ENCODE results near the gene SCIMP. TPM values are rescaled to one million over a fixed set of nuclear protein-coding genes. Genes with fewer than 3 reads are reported as not detected.
"Not testable (repeated sequence)": the region's sequence is repeated elsewhere in the genome, so short reads cannot be mapped to it uniquely, and the experiment has no call there.

Gene SCIMP
- total RNA-seq, 4 donors from 2014 or later, result 4.1 to 10.4 (median 5.3) TPM

DNA sequence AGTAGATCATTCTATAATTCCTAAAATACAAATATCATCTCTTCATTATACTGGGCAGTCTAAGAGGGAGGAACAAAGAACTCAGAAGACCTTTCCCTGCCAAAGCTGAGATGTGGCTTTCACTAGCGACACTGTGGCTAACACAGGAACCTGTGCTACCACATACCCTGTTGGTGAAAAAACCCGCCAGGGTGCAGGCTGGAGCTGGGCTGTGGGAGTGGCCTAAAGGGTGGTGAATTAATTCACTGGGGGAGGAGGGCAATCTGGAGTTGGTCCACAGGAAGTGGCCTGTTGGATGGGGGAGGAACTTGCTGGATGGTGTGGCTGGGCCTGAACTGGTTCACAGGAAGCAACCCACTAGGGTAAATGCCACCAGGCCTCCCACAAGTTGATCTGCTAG, 50.4 kb downstream of the SCIMP start:
- TF ChIP-seq, protein P1, sequence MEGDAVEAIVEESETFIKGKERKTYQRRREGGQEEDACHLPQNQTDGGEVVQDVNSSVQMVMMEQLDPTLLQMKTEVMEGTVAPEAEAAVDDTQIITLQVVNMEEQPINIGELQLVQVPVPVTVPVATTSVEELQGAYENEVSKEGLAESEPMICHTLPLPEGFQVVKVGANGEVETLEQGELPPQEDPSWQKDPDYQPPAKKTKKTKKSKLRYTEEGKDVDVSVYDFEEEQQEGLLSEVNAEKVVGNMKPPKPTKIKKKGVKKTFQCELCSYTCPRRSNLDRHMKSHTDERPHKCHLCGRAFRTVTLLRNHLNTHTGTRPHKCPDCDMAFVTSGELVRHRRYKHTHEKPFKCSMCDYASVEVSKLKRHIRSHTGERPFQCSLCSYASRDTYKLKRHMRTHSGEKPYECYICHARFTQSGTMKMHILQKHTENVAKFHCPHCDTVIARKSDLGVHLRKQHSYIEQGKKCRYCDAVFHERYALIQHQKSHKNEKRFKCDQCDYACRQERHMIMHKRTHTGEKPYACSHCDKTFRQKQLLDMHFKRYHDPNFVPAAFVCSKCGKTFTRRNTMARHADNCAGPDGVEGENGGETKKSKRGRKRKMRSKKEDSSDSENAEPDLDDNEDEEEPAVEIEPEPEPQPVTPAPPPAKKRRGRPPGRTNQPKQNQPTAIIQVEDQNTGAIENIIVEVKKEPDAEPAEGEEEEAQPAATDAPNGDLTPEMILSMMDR (IDR thresholded peaks at IDR 0.05), result no peak
- DNase-seq (ENCODE audit: low spot score) (no peak), ATAC-seq (ENCODE audit: low FRiP score) (no peak)

DNA sequence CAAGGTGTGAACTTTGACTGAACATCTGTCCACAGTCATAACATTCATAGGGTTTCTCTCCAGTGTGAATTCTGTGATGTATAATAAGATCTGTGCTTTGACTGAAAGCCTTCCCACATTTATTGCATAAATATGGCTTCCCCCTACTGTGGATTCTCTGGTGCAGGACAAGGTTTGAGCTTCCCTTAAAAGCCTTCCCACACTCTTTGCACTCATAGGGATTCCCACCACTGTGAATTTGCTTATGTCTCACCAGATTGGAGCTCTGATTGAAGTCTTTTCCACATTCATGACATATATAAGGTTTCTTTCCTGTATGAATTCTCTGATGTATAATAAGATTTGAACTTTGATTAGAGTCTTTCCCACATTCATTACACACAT, 51.3 kb downstream of the SCIMP start:
- TF ChIP-seq, protein P1 (IDR thresholded peaks at IDR 0.05), result no peak
- DNase-seq (ENCODE audit: low spot score), result no peak
- ATAC-seq (ENCODE audit: low FRiP score), result no peak

GRCh38 chr17:5182597-5183409, 51.9 kb downstream of the SCIMP start:
- TF ChIP-seq, protein P1 (IDR thresholded peaks at IDR 0.05), result no peak
- ATAC-seq (ENCODE audit: low FRiP score) (no peak), DNase-seq (ENCODE audit: low spot score) (no peak)

DNA sequence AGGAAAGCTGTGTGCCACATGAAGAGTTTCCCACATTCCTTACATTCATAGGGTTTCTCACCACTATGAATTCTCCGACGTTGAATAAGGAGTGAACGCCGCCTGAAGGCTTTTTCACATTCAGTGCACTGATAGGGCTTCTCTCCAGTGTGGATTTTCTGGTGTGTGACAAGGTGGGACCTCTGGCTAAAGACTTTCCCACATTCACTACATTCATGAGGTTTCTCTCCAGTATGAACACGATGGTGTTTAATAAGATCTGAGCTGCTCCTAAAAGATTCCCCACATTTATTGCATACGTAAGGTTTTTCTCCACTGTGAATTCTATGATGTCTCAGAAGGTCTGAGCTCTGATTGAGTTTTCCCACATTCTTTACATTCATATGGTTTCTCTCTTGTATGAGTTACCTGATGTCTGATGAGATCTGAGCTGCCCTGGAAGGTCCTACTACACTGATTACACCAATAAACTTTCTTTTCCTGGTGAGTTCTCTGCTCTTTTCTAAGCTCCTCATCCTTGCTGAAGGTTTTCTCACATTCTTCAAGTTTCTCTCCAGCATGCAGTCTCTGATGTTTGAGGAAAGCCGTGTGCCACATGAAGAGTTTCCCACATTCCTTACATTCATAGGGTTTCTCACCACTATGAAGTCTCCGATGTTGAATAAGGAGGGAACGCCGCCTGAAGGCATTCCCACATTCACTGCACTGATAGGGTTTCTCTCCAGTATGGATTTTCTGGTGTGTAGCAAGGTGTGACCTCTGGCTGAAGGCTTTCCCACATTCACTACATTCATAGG, 53.0 kb downstream of the SCIMP start:
- no peak for ATAC-seq (ENCODE audit: low FRiP score)
- TF ChIP-seq, protein P1 (IDR thresholded peaks at IDR 0.05), result no peak

GRCh38 chr17:5179003-5179402, 55.7 kb downstream of the SCIMP start:
- TF ChIP-seq, protein P1 (IDR thresholded peaks at IDR 0.05), result no peak
- ATAC-seq (ENCODE audit: low FRiP score) (no peak), DNase-seq (ENCODE audit: low spot score) (no peak)

More for the DNA sequence above, 53.0 kb downstream of the SCIMP start:
- DNase-seq (ENCODE audit: low spot score), result no peak

GRCh38 chr17:5175027-5175426, 59.6 kb downstream of the SCIMP start:
- not testable (repeated sequence) for ATAC-seq (ENCODE audit: low FRiP score)

GRCh38 chr17:5165791-5166564, 68.7 kb downstream of the SCIMP start:
- DNase-seq (ENCODE audit: low spot score); ATAC-seq (ENCODE audit: low FRiP score): not testable (repeated sequence)

More at GRCh38 chr17:5175027-5175426, 59.6 kb downstream of the SCIMP start:
- not testable (repeated sequence) for DNase-seq (ENCODE audit: low spot score)

Measured in omental fat pad (tissue), 4 donors.